NCI-H82 treated with DMSO at 0.1 percent for 48 hours (cell line): ENCODE measurements around the gene HOXA10.

Experiments
- DNase-seq: peaks from one replicate; lab custom pipeline; 2025; ENCODE audit not compliant: unreplicated experiment; lab: John Stamatoyannopoulos, UW

Gene HOXA10

DNA sequence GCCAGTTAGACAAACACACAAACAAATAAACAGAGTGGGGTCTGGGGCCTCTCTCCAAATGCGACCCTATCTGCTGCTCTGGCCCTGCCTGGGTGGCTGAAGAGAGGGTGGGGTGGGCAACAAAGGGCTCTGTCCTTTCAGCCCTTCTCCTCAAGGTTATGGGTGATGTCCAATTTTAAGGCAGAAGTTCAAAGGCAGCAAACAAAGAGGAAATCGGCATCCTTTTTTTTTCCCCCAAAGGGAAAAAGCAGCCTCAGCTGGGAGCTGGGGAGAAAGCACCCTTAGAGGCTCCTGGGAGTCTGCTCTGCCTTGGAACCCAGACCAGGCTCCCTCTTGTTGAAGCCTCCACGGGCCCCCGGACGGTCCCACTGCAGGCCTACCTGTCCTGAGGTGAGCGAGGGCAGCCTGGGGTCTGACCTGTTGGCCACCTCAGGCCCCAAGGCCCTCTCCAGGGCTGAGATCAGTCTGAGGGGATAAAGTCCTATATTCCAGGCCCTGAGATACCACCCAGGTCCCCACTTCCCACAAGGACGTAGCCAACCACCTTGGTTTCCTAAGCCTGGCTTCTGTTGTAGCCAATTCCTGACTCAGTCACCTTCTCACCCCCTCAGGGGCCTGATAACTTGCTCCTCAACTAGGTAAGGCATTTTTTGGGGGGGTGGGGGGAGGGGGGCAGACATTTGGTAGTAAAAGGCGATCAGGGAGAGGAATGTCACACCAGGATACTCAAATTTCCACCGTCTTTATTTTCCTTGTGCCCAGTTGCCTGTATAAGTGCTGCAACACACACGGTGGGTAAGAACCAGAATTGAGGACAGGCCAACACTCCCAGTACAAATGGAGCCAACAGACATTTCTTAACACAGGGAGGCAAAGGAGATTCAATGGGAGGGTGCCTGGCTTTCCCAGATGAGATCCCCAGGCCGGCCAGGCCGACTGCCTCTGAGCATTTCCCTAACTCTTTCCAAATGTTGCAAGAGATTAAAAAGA lies 6.6 kb upstream of the HOXA10 start:
- no peak for DNase-seq

DNA sequence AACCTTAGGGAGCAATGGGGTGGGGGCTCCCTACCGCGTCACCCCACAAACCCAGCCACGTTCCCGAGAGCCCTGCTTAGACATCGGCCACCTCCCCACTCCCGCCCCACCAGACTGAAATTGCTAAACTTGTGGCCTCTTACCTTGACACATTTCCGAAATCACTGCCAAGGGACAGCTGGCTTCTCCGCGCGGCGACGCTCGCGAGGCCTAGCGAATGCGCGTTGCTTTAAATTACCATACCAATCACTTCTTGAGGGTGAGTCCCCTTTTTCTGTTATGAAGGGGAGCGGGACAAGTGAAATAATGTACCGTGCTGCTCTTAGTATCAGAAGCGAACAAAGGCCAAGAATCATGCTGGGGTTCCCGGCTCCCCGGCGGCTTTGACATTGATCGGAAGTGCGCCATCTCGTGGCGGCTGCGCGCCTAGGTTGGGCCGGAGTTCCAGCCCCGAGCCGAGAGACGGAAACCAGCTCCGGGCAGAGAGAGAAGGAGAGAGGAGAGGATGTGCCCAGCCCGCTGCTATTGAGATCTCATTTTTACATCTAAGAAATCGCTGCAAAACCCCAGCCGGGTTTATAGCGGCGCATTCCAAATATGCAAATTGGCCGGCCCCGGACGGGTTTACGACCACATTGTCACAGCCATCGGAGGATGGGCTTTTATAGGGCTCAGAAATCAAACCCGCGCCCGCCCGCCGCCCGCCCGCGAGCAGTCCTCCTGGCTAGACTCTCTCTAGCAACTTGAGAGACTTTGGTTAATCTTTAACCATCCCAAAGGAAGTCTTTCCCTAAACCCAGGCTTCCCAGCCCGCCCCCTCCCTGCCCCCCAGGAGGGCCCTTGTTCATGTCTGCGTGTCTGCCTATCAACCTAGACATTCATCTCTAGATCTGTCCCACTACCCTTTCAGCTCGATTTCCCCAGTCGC lies 5.6 kb upstream of the HOXA10 start:
- DNase-seq = no peak

- DNase-seq = no peak
Measured at GRCh38 chr7:27179030-27179429, 4.9 kb upstream of the HOXA10 start.

- DNase-seq = no peak
Measured at GRCh38 chr7:27178366-27178765, 4.2 kb upstream of the HOXA10 start.

- peak; percentile 53 for DNase-seq
Measured at GRCh38 chr7:27177795-27178320, 3.7 kb upstream of the HOXA10 start.

DNA sequence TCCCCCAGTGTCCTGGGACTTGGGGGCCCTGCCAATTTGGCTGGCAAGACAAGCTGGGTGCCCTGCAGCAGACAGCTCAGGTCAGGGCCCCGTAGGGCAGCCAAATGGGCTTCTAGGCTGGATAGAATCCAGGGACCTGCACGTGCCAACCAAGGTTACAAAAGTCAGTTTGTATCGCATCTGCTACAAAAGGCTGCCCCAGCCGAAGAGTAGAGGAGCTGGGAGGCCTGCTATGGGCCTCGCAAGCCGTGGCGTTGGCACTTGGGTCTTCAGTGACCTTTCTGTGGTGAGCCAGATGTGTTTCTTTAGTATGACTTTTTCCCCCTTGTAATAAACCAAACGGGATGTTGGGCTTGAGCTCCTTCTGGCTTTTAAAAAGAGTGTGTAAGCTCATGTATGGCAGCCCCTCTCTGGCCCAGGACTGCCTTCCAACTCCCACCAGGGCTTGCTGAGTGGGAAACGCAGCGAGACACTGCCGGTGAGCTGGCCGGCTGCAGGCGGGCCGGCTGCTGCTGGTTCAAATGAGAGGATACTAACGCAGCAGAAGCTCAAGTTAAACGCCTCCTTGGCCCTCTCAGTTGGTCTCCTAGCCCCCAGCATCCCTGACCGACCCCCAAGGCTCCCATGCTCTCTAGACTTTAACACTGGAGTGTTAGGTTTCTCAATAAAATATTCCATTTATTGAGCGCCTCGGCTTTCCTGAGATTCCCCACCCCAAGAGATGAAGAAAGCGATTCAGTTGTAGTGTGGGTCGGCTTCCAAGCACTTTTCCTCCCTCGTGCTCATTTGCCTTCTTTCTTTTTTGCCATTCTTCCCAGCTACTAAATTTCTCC lies 3.1 kb upstream of the HOXA10 start:
- DNase-seq = no peak

DNA sequence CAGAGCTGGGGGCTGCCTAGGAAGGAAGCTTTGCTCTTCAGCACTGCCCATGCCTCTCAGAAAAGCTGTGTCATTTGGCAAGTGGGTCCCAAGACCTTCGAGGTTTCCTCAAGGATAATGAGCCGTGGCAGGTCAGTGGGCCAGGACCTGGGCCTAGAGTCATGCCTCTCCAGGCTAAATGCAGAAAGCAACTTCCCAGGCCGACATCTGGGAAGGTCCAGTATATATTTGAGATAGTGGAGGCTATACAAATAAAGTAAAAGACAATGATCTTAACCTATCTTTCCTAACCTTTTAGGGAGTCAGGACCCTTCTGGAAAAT lies 2.4 kb upstream of the HOXA10 start:
- no peak for DNase-seq

DNA sequence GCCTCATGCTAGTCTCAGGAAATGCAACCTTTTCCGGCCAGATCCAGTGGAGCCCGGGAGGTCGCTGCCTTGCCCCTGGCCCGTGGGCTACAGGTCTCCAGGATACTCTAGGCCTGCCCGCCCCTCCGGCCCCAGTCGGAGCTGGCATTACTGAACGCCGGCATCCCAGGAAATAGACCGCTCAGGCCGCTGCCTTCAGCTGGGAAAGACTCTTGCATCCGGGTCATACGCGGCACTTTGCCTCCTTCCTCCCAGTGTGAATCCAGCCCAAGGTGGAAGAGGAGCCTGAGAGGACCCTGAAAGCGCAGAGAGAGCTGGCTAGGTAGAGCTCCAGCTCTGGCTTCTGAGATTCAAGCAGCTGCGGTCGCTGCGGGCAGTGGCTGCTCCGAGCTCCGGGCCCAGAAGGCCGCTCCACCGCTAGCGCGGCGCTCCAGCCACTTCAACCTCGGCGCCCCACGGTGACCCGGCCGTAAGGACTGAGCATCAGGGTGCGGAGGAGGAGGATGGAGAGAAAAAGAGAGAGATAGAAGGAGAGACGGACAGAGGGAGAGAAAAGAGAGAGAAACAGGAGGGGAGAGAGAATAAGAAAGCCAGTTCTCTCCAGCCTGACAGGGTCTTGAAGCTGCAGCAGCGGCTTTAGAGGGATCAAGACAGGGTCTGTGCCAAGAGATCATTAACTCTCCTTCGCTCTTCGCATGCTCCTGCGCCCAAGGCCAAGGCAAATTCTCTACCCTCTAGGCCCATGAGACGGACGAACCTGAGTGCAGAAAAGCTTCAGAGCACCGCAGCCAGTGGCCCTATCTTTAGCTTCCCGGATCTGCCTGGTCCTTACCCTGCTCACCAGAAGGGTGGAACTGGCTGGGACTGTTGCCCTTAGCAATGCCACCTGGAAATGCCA lies 1.8 kb upstream of the HOXA10 start:
- DNase-seq = no peak

- no peak for DNase-seq
Measured at GRCh38 chr7:27174874-27175625, 930 bp upstream of the HOXA10 start.

DNA sequence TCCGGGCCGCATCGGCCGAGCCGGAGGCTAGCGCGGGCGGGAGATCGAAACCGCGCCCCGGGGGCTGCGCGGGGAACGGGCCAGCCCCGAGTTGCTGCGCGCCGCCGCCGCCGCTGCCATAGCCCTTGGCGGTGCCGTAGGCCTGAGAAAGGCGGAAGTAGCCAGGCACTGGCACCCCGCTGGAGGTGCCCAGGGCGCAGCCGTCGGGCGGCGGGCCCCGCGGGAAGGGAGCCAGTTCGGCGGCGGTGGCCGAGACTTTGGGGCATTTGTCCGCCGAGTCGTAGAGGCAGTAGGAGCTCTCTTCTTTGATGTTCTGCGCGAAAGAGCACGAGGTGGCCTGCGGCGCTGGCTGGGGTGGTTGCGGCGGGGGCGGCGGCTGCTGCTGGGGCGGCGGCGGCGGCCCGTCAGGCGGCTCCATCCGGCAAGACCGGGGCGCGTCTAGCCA lies 587 bp downstream of the HOXA10 start:
- DNase-seq = no peak

DNA sequence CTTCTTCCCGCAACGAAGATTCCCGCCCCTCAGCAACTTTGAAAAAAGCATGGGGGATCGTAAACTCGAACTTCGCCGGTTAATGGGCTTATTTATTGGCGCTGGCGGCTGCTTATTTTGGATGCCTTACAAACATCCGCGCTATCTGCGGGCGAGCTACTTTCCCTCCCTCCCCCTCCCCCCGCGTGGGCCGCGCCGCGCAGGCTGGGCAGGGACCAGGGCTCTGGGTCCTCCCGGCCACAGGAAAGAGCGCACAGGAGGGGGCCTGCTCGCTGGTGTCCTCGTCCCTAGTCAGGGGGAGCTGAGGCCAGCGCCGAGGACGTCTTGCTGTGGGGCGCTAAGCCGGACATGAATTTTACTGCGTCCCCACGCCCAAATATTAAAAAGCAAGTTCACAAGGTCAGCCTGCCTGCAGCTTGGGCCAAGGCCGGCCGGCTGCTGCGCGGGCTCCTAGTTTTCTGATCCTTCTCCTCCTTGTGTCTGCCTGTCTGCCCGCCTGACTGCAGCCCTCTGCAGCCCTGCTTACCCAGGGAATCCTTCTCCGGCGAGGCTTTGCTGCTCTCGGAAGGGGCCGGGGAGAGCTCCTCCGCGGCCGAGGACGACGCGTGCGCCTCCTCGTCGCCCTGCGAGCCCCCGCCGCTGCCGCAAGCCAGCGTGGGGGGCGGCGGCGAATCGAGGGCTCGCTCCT lies 1.2 kb downstream of the HOXA10 start:
- DNase-seq = no peak

GRCh38 chr7:27172315-27172774 lies 1.8 kb downstream of the HOXA10 start:
- no peak for DNase-seq

DNA sequence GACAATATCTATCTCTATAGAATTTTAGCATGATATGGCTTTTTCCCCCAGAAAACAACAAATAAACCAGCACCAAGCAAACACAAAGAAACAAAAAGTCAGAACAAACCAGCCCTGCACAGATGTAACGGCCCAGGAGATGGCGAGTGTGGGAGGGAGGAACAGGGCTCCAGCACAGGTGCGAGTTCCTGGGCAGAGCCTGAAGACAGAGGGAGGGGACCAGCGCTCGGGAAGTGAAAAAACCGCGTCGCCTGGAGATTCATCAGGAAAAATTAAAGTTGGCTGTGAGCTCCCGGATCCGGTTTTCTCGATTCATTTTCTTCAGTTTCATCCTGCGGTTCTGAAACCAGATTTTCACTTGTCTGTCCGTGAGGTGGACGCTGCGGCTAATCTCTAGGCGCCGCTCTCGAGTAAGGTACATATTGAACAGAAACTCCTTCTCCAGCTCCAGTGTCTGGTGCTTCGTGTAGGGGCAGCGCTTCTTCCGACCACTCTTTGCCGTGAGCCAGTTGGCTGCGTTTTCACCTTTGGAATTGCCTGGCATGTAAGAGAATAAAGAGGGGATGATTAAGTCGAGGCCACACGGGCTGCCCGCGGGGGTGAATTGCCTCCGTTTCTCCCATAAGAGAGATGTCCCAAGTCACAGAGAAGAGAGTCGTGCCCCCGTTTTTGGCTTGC lies 2.3 kb downstream of the HOXA10 start:
- DNase-seq = no peak

DNA sequence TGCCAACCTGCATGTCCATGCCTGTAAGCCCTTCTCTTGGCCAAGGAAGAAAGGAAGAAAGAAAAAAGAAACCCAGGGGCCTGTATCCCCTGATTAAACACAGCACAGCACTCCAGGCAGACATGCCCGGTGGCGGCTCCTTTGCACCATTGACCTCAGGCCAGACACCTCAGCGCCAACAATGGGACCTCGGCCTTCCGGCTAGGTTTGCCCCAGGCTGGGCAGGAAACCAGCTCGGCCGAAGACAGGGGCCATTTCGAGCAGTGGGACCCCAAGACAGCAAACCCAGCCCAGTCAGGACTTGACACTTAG lies 2.8 kb downstream of the HOXA10 start:
- DNase-seq = no peak

DNA sequence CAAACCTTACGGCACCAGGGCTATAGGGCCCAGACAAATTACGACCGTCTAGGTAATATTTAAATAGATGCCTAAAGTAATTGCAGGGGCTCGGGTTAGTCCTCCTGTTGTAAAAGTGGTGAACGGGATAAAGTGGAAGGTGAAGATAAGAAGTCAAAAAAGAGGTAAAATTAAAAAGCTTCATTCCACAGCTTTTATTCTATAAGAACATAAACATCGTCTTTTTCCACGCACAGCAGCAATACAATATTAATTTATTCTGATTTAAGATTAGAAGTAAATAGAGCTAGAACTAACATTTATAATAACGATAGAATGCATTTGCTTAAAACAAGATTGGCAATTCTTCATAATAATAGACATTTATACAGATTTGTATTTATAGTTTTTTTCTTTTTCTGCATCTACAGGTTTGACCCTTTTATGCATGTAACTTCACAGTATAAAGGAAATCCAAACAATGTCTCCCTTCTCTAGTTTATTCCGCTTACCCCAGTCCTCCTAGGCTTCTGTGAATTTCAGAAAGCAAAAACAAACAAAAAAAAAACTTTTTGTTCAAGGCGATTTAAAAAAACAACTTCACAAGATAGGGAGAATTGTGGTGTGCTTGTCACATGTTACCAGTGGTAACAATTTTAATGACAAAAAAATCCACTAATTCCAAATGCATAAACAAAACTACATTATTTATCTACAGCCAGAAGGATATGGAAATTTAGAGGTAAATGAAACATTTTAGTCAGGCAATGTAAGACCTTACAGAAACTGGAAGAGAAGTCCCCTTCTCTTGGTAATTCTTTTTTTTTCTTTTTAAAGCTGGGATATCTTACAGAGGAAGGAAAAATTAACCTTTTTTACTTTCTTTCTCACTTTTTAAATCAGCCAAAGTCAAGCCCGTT lies 3.4 kb downstream of the HOXA10 start:
- no peak for DNase-seq

DNA sequence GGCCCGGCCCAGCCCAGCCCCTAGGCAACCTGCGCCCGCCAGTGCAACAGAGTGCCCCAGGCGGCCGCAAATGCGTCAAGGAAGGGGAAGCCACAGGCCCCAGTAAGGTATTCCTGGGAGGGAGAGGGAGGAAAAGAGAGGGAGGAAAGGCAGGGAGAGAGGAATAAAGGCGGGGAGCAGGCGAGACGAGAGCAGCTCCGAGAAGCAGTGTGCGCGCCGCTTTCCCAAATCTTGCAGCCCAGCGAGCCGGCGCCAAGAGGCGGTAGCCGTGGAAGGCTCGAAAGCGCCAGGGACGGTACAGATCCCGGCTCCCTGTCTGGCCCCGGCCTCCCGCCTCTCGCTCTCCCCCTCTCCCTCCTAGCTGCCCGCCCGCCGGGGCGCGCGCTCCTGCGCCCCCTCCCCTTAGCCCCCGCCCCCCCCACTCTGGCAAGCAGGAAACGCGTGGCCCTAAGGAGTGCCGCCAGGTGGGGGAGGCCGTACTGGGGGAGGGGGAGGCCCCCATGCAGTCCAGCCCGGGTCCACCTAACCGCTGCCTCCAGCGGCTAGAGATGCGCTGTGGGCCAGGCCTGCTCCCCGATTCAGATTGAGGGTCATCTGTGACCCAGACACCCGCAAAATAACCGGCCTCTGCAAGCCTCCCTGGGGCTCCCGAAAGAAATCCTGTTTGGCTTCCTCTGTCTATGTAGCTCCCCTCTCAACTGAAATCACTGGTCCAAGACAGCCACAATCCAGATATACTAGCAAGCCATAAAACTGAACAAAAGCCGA lies 4.3 kb downstream of the HOXA10 start:
- DNase-seq = no peak
